GM11168 (cell line): ENCODE measurements around the gene ADSL.

Experiments used
- in situ Hi-C: fragments of 300-500 bp; cut with MboI; formaldehyde crosslinking; loops from one replicate; pipeline ENCODE4 v1.12.0; 2022; ENCODE audit warnings: low sequenced_read_pairs; ENCODE audit not compliant: unreplicated experiment

The ADSL gene

GRCh38 chr22:40432625-40433024, 86.3 kb downstream of the ADSL start:
- in situ Hi-C loops: no loop called here

GRCh38 chr22:40433416-40434090, 87.3 kb downstream of the ADSL start:
- in situ Hi-C loops: no loop called here

GRCh38 chr22:40434106-40434505, 87.8 kb downstream of the ADSL start:
- in situ Hi-C loops: no loop called here

GRCh38 chr22:40434745-40435144, 88.4 kb downstream of the ADSL start:
- in situ Hi-C loops: no loop called here

GRCh38 chr22:40436505-40437431, 90.5 kb downstream of the ADSL start:
- in situ Hi-C loops: no loop called here
